Stimulated activated CD4-positive, alpha-beta T cell treated with anti-CD3 and anti-CD28 coated beads, Interleukin-12 subunit alpha, Interleukin-12 subunit beta, amount 100 ng/mL, for 4 hours (primary cell): ENCODE measurements around the gene EPHA10.

Source experiments
- DNase-seq: peaks from one replicate; pipeline ENCODE4 v3.0.0-alpha.2; 2020

The EPHA10 gene

DNA sequence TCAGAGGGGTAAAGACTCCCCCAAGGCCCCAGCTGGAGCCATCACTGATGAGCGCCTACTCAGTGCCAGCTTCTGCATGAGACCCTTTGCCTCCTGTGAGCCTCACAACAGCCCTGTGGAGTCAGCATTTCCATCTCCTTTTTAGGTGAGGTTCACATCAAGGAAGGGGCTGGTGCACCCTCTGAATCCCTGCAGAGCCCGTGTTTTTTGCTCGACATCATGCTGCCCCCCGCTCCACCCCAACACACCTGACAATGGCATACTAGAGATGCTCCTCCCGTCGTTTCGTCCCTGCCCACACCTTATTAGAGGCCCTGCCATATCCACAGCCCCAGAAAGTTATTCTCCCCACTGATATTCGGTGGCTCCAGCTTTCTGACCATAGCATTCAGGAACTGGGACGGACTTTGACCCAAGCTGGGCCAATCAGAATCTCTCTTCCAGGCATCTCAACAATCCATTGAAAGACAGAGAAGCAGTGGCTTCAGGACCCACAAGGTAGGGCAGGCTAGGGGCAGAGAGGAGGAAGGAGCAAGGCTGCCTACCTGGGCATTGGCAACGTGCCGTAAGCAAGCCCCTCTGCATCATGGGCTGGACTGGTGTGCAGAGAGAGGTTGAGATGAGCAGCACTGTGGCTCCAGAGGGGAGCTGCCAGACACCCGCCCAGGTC lies 32.7 kb downstream of the EPHA10 start:
- DNase-seq = no peak

DNA sequence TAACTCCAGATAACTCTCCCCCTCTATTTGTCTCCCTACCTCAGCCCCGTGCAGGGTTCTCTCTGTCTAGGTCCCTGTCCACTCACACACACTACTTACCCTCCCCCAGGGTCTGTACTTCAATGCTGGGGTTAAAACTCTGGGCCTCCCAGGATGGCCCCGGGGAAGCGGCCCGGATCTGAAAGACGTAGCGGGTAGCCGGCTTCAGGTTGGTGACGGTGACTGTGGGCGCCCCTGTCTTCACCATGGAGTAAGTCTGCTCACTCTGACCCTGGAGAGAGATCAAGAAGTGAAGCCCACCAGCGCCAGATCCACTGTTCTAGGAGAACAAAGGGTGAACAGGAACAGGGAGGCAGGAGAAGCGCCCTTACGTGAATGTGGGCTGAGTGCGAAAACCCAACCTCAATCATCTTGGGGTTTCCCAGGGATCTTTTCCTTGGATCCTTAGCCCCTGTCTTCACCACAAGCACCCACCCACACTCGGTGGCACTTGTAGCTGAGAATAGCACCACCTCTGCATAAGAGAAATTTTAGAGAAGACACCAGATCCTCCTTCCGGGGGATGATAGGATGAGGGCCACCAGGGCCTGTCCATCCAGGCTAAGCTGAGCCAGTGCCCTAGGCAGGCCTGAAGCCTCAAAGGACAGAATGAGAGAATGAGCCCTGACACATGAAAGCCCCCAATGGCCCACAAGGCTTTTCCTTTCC lies 33.5 kb downstream of the EPHA10 start:
- no peak for DNase-seq

DNA sequence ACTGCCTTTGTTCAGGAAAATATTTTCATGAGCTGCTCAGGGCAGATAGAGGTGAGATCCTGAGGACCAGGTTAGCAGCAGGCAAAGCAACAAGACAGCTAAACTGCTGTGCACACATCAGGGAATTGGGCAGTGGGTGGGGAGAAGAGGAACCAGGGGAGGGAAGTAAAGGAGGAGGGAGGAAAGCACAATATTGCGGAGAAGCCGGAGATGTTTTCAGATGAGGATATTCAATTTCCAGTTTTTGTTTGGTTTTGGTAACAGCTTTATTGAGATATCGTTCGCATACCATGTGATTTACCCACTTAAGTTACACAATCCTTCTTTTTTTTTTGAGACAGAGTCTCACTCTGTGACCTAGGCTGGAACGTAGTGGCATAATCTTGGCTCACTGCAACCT lies 34.5 kb downstream of the EPHA10 start:
- DNase-seq = no peak

DNA sequence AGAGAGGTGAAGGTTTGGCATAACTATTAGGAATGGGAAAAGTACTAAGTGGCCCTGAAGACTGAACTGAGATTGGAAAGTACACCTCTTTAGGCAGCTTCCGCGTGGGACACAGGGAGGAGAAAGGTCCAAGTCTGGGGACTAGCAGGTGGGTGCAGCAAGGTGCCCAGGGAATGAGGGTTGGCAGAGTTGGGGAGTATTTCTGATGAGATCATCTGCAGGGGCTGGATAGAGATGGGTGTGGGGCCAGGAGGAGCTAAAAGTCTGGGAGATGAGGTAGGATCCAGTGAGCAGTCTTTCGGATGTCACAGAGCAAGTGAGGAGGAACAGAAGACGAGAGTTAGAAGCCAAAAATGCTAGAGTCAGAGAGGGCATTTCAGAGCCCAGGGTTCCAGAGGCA lies 36.5 kb downstream of the EPHA10 start:
- no peak for DNase-seq

DNA sequence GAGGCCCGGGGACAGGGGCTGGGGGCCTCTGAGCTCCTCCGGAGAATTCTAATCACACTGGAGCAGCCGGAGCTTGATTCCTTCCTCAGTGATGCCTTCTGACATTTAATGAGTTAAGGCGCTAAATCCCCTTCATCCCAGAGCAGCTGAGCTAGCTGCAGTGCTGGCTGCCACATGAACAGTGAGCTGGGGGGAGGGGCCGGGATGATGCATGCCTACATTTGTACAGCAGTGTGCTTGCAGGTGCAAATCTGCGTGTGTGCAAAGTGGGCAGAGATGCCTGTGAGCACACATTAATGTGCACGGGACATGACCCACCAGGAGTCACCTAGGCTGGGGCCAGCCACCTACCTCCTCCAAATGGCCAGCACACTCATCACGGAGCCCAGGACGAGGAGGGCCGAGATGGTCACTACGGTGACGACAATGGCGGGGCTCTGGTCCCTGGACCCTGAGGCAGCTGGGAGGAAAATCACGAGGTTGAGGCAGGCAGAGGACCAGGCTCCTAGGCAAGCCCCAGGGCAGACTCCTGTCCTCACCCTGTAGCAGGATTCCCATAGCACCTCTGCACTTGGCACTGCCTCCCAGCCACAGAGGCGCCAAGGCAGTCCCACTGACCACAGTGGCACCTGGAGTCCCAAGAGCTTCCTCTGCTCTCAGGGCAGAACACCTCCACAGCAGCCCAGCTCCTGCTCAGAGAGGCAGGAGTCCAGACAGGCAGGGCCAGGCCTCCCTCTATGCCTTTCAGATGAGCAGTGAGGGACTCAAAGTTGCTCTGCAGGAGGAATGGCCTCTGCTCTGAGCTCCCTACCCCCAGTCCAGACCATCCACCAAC lies 38.0 kb downstream of the EPHA10 start:
- DNase-seq = no peak

DNA sequence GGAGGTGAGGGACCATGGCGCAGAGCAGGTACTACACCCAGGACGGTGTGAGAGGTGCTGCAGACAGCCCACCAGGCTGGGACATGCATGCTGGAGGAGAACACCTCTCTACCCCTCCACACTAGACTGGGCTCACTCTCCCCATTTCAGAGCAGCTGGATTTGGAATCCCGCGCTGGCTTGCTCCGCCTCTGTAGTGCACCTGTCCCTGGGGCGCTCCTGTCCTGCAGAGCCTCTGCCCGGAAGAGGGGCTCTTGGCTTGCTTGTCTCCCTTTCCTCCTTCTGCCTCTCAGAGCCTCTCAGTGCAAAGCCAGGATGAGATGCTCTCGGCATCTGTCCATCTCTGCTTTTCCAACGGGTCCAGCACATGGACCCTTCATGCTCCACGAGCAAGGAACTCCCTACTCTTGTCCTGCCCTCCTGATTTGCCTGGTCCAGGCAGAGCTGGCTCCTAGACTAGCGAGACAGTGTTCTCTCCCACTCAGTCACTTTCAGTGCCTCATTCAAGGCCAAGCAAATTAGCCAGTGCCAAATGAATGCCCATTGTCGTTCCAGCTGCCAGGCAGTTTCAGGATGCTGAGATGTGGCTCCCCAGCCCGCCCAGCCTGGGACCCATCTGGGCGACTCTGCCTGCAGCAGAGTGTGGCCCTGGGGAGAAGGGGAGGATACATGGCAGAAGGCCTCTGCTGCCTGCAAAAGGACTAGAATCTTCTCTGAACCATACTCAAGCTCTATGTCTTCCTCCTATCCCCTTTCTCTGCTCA lies 38.9 kb downstream of the EPHA10 start:
- no peak for DNase-seq

DNA sequence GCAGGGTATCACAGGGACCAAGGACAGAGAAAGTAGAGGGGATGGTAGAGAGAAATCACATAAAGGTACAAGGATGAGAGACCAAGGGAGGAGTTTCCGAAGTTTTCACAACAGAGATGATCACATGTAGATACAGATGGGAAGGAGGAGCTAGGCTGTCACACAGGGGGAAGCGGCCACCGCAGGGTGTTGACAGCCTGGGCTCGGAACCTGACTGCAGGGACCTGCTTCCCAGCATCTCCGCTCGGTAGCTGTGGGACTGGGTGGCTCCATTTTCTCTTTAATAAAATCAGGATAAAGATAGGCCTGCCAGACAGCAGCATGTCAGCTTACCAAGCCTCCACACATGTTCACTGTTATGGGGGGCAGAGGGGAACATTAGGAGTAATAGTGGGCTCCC lies 40.3 kb downstream of the EPHA10 start:
- DNase-seq = no peak

DNA sequence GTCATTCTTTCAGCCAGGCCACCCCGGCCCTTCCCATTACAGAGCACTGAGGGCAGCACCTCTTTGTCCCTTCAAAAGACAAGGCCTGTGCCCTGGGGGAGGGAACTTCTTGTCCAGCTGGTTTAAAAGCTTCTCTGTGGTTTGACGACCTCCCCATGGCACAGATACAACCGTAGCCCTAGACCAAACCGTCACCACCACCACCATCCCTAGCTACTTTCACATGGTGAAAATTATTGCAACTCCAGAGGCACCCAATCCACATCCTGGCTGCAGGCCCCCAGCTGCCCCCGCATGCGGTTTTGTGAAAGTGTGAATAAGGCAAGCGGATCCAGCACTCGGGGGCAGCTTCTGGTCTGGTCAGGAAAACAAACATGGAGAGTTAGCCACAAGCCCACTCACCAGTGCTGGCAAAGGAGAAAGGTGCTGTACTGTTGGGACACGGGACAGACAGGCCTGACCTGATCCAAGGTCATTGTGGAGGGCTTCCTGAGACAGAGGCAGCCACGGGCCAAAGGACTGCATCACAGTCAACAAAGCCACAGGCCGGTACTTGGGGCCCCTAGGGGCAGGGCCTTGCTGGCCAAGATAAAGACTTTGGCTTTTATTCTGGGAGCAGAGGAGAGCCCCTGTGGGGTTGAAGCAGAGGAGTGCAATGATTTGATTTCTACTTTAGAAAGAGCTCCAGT lies 41.4 kb downstream of the EPHA10 start:
- no peak for DNase-seq

DNA sequence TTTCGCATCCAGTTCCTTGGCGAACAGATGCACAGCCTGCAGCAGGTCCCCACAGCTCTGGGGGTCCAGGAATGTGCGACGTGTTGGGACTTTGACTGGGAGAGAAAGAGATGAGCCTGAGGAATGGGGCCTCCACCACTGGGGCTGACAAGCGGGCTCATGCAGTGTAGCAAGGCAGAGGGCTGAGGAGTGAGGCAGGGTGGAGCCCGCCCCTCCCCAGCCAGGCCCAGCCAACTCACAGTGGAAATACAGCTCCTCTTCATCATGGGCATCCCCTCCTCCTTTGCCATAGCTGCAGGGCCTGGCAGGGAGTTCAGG lies 41.9 kb downstream of the EPHA10 start:
- no peak for DNase-seq

DNA sequence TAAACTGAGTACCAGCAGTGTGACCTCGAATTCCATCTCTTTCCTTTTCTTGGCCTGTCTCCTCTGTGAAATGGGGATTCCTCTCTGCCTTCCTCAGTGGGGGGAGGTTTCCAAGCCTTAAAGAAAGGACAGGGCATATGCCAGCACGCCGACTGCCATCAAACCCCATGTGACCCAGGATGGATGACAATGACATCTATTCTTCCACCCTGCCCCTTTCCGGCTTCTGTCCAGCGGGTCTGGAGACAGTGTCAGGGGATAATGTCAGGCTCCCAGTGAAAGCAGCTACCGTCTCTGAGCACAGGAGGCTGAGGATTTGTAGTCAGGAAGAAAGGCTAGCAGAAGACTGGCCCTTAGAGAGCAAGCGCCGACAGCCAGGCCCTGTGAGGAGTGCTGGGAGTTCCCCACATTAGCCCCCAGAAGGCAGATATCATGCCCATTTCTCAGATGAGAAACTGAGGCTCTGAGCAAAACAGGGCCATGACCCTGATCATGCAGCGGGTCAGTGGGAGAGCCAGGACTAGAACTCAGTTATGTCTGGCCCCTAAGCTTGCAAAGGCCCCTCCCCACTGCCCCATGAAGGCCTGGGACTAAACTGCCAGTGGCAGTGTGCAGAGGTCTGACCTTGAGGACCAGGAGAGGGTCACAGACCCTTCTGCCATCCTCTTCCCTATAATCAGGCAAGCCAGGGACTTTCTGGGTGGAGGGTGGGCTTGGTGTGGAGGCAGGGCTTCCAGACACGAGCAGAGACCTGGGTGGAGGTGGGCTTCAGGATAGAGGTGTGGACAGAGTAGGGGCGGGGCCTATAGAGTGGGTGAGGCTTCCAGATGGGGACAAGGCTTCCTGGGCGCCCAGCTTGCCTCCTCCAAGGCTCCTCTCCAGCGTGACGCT lies 42.5 kb downstream of the EPHA10 start:
- no peak for DNase-seq

DNA sequence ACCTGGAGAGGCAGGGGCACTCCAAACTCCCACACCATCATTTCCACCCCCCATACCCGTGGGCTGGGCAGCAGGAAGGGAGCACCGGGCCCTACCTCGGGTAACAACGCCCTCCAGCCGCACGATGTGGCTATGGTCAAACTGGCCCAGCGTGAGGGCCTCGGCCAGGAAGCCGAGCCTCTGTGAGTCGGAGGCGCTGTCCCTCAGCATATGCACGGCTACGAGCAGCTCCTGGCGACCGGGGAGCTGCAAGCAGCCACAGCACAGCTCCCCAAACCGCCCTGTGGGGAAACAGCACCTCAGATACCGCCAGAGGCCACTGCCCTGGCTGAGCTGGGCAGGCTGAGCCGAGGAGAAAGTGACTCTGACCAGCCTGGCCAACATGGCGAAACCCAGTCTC lies 43.4 kb downstream of the EPHA10 start:
- no peak for DNase-seq

DNA sequence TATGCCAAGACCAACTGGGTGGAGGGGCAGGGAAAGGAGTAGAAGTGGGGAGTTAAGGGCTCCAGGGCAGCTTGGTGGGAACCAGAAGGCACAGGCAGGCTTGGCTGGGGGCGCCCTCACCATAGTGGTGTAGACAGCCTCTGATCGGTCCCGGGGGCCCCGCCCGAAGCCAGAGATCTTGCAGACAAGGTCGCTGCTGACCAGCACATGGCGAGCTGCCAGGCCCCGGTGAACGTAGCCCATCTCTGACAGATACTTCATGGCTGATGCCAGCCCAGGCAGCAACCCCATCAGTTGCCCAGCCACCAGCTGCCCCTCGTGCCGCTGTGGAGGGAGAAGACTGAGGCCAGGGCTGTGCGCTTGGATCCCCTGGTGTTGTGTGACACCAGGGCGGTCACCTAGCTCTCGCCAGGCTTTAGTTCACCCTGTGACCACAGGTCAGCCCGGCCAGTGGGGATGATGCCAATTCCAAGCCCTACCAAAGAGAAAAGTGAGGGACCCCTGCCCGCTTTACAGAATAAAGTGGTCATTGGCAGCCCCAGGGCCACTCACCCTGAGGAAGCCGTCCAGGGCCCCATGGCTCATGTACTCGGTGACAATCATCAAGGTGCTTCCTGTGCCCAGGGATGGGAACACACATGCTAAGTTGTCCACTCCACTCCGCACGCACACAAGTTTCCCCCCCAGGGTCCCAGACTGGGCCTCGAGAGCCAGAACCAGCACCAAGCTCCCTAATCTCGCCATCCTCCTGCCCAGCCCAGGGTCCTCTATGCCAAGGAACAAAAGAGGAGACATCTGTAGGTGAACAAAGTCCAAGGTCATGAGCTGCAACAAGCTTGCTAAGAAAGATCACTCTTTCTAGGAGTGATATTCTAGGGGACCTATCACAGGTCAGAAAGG lies 44.4 kb downstream of the EPHA10 start:
- no peak for DNase-seq

DNA sequence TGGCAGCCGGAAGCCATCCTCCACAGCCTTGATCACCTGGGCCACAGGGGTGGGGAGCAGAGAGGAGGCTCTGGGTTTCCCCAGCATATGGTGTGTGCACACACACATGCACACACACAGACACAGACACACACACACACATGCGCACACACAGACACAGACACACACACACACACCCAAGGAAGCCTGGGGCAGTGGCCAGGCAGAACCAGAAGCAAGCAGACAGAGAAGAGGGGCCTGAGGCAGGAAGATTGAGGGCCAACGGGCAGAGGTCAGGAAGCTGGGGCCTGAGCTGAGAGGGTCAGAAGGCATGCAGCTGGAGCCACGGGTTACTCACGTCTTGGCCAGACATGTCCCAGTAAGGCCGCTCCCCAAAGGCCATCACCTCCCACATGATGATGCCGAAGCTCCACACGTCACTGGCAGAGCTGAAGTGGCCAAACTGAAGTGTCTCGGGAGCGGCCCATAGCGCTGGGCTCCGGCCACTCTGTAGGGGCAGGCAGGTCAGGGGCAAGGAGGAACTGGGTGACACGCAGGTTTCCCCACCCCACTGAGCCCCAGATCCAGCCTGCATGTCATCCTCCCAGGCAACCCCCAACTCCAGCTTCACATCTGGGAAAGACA lies 45.2 kb downstream of the EPHA10 start:
- no peak for DNase-seq

DNA sequence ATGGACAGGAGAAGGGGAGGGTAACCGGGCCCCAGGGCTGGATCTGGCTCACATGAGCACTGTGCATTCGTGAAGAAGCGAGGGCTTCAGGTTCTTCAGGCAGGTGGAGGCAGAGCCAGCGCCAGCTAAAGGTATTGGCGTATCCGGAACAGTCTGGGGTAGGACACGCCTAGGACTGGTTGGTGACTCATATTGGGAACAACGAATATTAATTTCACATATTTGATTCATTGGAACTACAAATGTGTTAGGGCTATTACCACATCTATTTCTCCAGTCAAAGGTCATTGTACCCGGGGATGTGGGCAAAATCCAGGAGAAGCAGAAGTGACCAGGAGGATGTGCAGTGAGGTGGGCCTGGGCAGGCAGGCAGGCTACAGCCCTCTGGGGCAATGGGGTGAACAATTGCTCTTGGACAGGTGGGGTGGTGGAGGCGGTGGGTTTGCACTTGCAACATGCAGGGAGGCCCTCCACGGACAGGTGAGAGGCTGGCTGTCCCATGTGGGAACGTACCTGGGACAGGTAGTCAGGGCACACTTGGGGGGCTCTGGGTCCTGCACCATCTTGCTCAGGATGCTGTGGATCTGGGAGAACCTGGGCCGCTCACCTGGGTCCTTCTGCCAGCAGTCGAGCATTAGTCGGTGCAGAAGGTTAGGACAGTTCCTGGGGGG lies 45.9 kb downstream of the EPHA10 start:
- DNase-seq = no peak

DNA sequence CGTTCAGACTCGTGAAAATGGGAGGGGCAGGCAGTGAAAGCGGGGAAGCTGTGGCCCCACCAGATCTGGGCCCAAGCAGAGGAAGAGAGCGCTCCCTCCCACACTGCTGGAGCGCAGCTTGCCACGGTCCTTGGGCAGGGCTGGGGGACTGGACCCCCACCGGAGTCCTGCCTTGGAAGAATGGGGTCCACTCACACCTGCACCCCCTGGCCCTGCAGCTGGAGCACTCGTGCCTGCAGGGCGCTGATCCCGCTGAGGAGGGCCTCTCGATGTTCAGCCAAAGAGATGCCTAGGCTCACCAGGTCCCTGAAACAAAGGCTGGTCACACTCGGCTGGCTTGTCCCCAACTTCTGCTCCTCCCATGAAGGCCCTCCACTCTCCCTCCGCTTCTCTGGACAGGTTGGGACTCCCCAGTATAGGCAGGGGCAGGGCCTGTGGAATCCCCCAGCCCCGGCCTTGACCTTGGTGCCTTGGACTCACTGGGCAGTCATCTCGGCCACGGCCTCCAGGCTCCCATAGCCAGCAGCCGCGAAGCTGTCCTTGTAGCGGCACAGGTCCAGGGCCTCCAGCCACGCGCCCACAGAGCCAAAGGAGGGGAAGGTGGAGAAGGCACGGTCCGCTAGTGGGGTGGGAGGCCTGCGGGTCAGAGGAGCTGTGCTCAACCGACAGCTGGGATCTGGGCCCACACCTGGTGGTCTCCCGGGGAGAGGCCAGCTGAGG lies 46.6 kb downstream of the EPHA10 start:
- no peak for DNase-seq

DNA sequence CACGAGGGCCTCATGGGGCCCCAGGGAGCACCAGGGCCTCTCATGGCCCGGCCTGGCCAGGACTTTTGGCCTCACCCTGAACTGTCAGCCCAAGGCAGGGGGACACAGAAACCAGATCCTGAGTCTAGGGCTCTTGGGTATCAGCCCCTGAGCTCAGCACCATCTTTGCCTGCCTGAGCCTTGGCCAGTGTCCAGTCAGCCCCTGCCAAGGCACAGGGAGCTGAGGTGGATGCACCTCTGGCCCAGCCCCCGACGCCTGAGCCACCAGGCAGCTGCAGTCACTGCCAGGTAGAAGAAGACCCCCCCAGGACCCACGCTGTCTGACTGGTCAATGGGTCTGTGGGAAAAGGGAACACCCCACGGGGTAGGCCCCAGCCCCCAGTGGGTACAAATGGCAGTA lies 47.3 kb downstream of the EPHA10 start:
- no peak for DNase-seq

DNA sequence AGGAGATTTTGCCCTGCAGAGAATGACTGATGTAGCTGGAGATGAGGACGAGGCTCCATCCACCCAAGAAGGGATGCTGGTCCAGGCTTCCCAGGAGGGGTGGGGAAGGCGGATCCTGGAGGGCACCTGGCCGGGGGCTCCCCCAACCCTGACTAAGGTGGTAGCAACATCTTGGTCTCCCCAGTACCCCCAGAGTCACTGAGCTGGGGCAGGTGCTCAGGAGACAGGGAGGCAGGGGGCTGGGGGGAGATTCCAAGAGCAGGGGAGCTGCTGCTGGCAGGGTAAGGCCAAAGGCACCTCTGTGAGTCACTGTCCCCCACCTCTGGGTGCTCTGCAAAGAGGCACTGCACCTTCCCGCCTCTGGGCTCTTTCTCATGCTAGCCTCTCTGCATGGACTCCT lies 48.6 kb downstream of the EPHA10 start:
- no peak for DNase-seq

DNA sequence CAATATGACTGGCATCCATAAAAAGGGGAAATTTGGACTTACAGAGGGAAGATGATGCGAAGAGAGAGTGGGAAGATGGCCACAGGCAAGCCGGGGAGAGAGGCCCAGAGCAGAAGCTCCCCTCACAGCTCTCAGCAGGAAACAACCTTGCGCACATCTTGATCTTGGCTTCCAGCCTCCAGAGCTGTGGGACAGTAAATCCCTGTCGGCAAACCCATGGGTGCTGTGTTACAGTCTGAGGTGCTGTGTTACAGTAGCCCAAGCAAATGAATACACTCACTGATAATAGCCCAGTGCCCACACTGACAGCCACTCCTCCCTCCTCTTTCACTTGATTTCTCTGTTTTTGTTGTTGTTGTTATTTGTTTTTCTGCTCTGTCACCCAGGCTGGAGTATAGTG lies 50.2 kb downstream of the EPHA10 start:
- no peak for DNase-seq

DNA sequence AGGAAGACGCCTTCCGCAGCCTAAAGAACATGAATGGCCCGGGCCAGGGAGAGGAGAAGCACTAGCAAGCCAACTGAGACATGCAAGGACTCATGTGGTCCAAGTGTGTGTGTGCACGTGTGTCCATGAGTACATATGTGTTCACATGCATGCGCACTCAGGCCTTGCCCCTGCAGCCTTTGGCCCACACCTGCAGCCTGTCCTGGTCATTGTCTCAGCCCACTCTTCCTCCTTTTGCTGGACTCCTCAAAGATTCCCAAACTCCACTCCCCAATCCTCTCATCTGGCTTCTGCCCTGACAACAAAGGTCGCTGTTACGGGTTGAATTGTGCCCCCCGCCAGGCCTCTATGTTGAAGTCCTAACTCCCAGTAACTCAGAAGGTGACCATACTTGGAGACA lies 50.7 kb downstream of the EPHA10 start:
- no peak for DNase-seq
